Measurements from ENCODE around the gene CFAP221.

CFAP221 gene

GRCh38 chr2:119706221-119706620 lies 162.0 kb downstream of the CFAP221 start:
- no peak for DNase-seq (ENCODE audit: low read depth)
- no peak for TF ChIP-seq CTCF (IDR thresholded peaks at IDR 0.05; ENCODE audit: control insufficient read depth, insufficient read depth, low read depth, low read length, missing control alignments)
- H3K4me3 ChIP-seq (ENCODE audit: control insufficient read depth, low read depth, low read length) = no peak overlapping the region

Data from AG09309 (cell line).